ENCODE data around the gene FTSJ3. TPM values are rescaled to one million over a fixed set of nuclear protein-coding genes. Genes with fewer than 3 reads are reported as not detected.

The FTSJ3 gene
- total and polyA plus RNA-seq, 2 of the 13 experiments (the other 11 are each of a cell fraction or from before 2014, with no cell fraction given): 26.0 to 64.2 TPM

DNA sequence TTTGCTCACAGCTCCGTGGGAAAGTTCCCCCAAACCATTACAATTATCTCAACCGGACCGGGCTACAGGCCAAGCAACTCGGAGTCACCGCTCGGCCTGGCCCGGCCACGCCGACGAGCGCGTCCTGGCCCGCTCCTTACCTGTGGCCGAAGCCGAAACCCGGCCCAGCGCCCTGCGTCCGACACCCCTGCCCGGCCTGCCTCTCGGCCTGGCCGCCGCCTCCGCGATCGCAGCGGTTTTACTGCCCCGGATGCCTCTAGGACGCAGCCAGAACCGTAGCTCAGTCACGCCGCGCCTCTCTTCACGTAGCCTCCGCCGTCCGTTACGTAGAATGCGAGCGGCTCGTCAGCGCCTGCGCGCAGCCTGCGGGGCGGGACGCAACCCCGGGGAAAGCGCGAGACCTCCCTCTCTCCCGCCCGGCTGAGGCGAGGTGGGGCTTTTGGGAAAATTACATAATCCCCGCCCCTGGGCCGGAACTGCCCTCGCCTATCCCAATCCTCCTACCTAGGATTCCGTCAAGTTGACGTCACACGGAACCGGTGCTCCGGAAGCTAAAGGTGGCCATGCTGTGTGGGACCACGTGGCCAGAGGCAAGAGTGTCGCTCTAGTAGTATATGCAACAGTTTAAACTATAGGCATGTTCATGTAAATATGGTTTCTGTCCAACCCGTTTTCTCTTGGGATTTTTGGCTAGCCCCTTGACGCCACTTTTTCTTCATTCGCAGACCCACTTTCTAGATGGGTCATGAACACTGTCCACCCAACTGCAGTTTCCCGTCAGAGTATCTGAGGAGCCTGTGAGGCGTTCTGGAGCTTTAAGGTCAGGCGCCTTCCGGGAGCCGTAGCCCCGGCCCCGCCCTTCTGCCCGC lies 54.0 kb downstream of the FTSJ3 start, which contains the start of gene CCDC47 (continued):
- TF ChIP-seq, protein P1, sequence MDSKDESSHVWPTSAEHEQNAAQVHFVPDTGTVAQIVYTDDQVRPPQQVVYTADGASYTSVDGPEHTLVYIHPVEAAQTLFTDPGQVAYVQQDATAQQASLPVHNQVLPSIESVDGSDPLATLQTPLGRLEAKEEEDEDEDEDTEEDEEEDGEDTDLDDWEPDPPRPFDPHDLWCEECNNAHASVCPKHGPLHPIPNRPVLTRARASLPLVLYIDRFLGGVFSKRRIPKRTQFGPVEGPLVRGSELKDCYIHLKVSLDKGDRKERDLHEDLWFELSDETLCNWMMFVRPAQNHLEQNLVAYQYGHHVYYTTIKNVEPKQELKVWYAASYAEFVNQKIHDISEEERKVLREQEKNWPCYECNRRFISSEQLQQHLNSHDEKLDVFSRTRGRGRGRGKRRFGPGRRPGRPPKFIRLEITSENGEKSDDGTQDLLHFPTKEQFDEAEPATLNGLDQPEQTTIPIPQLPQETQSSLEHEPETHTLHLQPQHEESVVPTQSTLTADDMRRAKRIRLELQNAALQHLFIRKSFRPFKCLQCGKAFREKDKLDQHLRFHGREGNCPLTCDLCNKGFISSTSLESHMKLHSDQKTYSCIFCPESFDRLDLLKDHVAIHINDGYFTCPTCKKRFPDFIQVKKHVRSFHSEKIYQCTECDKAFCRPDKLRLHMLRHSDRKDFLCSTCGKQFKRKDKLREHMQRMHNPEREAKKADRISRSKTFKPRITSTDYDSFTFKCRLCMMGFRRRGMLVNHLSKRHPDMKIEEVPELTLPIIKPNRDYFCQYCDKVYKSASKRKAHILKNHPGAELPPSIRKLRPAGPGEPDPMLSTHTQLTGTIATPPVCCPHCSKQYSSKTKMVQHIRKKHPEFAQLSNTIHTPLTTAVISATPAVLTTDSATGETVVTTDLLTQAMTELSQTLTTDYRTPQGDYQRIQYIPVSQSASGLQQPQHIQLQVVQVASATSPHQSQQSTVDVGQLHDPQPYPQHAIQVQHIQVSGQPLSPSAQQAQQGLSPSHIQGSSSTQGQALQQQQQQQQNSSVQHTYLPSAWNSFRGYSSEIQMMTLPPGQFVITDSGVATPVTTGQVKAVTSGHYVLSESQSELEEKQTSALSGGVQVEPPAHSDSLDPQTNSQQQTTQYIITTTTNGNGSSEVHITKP (CRISPR knock-in tag; IDR thresholded peaks at IDR 0.05; ENCODE audit: low read depth): peak; percentile 78
- TF ChIP-seq ISX (CRISPR knock-in tag; conservative IDR thresholded peaks at IDR 0.05) (no peak), ATF2 (CRISPR knock-in tag; IDR thresholded peaks at IDR 0.05) (peak; percentile 99), SETDB1 (CRISPR knock-in tag; IDR thresholded peaks at IDR 0.05; ENCODE audit: borderline replicate concordance) (no peak), ZNF281 (CRISPR knock-in tag; IDR thresholded peaks at IDR 0.05; ENCODE audit: borderline replicate concordance) (no peak; the same call in 1 of the 2 replicates), RELA (CRISPR knock-in tag; IDR thresholded peaks at IDR 0.05) (0 out of 2 replicates have a peak, but pooled peaks have one; percentile 56), HOXA3 (CRISPR knock-in tag; IDR thresholded peaks at IDR 0.05) (peak; percentile 99), ZNF777 (CRISPR knock-in tag; IDR thresholded peaks at IDR 0.05) (peak; percentile 67), ZNF432 (CRISPR knock-in tag; IDR thresholded peaks at IDR 0.05; ENCODE audit: borderline replicate concordance) (no peak)
- TF ChIP-seq, protein P2, sequence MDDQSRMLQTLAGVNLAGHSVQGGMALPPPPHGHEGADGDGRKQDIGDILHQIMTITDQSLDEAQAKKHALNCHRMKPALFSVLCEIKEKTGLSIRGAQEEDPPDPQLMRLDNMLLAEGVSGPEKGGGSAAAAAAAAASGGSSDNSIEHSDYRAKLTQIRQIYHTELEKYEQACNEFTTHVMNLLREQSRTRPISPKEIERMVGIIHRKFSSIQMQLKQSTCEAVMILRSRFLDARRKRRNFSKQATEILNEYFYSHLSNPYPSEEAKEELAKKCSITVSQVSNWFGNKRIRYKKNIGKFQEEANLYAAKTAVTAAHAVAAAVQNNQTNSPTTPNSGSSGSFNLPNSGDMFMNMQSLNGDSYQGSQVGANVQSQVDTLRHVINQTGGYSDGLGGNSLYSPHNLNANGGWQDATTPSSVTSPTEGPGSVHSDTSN (CRISPR knock-in tag; IDR thresholded peaks at IDR 0.05; ENCODE audit: borderline replicate concordance): 0 out of 2 replicates have a peak, but pooled peaks have one; percentile 79
- TF ChIP-seq, protein P3, sequence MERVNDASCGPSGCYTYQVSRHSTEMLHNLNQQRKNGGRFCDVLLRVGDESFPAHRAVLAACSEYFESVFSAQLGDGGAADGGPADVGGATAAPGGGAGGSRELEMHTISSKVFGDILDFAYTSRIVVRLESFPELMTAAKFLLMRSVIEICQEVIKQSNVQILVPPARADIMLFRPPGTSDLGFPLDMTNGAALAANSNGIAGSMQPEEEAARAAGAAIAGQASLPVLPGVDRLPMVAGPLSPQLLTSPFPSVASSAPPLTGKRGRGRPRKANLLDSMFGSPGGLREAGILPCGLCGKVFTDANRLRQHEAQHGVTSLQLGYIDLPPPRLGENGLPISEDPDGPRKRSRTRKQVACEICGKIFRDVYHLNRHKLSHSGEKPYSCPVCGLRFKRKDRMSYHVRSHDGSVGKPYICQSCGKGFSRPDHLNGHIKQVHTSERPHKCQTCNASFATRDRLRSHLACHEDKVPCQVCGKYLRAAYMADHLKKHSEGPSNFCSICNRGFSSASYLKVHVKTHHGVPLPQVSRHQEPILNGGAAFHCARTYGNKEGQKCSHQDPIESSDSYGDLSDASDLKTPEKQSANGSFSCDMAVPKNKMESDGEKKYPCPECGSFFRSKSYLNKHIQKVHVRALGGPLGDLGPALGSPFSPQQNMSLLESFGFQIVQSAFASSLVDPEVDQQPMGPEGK (CRISPR knock-in tag; IDR thresholded peaks at IDR 0.05): peak; percentile 74
- TF ChIP-seq, protein P4, sequence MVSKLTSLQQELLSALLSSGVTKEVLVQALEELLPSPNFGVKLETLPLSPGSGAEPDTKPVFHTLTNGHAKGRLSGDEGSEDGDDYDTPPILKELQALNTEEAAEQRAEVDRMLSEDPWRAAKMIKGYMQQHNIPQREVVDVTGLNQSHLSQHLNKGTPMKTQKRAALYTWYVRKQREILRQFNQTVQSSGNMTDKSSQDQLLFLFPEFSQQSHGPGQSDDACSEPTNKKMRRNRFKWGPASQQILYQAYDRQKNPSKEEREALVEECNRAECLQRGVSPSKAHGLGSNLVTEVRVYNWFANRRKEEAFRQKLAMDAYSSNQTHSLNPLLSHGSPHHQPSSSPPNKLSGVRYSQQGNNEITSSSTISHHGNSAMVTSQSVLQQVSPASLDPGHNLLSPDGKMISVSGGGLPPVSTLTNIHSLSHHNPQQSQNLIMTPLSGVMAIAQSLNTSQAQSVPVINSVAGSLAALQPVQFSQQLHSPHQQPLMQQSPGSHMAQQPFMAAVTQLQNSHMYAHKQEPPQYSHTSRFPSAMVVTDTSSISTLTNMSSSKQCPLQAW (CRISPR knock-in tag; IDR thresholded peaks at IDR 0.05): peak; percentile 86

Data from HepG2 (cell line).